H9 (cell line): ENCODE results near the gene NLRP12. TPM values are rescaled to one million over a fixed set of nuclear protein-coding genes. Genes with fewer than 3 reads are reported as not detected.

Source experiments
- DNase-seq: peaks from one replicate; pipeline ENCODE4 v3.0.0-alpha.2; 2017
- H2AFZ ChIP-seq: one replicate; pipeline ENCODE4 v1.6.1; 2013; ENCODE audit warnings: mild to moderate bottlenecking, low read length, control low read depth, moderate library complexity
- H2AK5ac ChIP-seq: 2 replicates; pipeline ENCODE4 v1.6.1; 2013; ENCODE audit warnings: low read length, control low read depth, mixed read lengths; ENCODE audit not compliant: insufficient read length
- H2BK120ac ChIP-seq: one replicate; pipeline ENCODE4 v1.6.1; 2013; ENCODE audit warnings: low read depth, mild to moderate bottlenecking, low read length, control low read depth, inconsistent platforms; ENCODE audit not compliant: poor library complexity, severe bottlenecking
- H2BK12ac ChIP-seq: 2 replicates; pipeline ENCODE4 v1.6.1; 2013; ENCODE audit warnings: low read length, control low read depth, mixed read lengths, low read depth; ENCODE audit not compliant: insufficient read length
- H2BK15ac ChIP-seq: 2 replicates; pipeline ENCODE4 v1.6.1; 2013; ENCODE audit warnings: low read depth, low read length, control low read depth
- H2BK20ac ChIP-seq: one replicate; pipeline ENCODE4 v1.6.1; 2013; ENCODE audit warnings: low read depth, mild to moderate bottlenecking, low read length, control low read depth, inconsistent platforms; ENCODE audit not compliant: poor library complexity, severe bottlenecking
- H2BK5ac ChIP-seq: 2 replicates; pipeline ENCODE4 v1.6.1; 2013; ENCODE audit warnings: low read length, control low read depth, mixed read lengths; ENCODE audit not compliant: insufficient read length
- H3K14ac ChIP-seq: 2 replicates; pipeline ENCODE4 v1.6.1; 2013; ENCODE audit warnings: low read length, control low read depth; ENCODE audit not compliant: insufficient read depth
- H3K18ac ChIP-seq: 2 replicates; pipeline ENCODE4 v1.6.1; 2013; ENCODE audit warnings: low read depth, mild to moderate bottlenecking, mixed read lengths, low read length, control low read depth; ENCODE audit not compliant: insufficient read length
- H3K23ac ChIP-seq: 2 replicates; pipeline ENCODE4 v1.6.1; 2013; ENCODE audit warnings: low read length, control low read depth, mixed read lengths, low read depth; ENCODE audit not compliant: insufficient read length
- H3K23me2 ChIP-seq: 2 replicates; pipeline ENCODE4 v1.6.1; 2013; ENCODE audit warnings: low read depth, mild to moderate bottlenecking, mixed read lengths, low read length, control low read depth; ENCODE audit not compliant: insufficient read length, poor library complexity, severe bottlenecking
- H3K27ac ChIP-seq: 2 replicates; pipeline ENCODE4 v1.5.1; 2013; ENCODE audit warnings: low read length, control low read depth, mixed read lengths, low read depth; ENCODE audit not compliant: insufficient read length
- H3K27me3 ChIP-seq: 2 replicates; pipeline ENCODE4 v1.6.1; 2013; ENCODE audit warnings: low read length, control low read depth, inconsistent platforms; ENCODE audit not compliant: insufficient read depth
- H3K4ac ChIP-seq: 2 replicates; pipeline ENCODE4 v1.6.1; 2013; ENCODE audit warnings: low read depth, mild to moderate bottlenecking, control low read depth, inconsistent platforms, low read length, moderate library complexity
- H3K4me1 ChIP-seq: 2 replicates; pipeline ENCODE4 v1.6.1; 2013; ENCODE audit warnings: low read length, control low read depth, inconsistent platforms; ENCODE audit not compliant: insufficient read depth
- H3K4me2 ChIP-seq: 2 replicates; pipeline ENCODE4 v1.6.1; 2013; ENCODE audit warnings: low read length, control low read depth, mixed read lengths; ENCODE audit not compliant: insufficient read length, insufficient read depth
- H3K56ac ChIP-seq: 2 replicates; pipeline ENCODE4 v1.6.1; 2013; ENCODE audit warnings: low read depth, mild to moderate bottlenecking, mixed read lengths, low read length, control low read depth; ENCODE audit not compliant: insufficient read length
- H3K79me1 ChIP-seq: 2 replicates; pipeline ENCODE4 v1.6.1; 2013; ENCODE audit warnings: low read depth, mild to moderate bottlenecking, moderate library complexity, low read length, control low read depth, inconsistent platforms; ENCODE audit not compliant: insufficient read depth, poor library complexity, severe bottlenecking
- H3K79me2 ChIP-seq: 2 replicates; pipeline ENCODE4 v1.6.1; 2013; ENCODE audit warnings: low read length, control low read depth, inconsistent platforms; ENCODE audit not compliant: insufficient read depth
- H3K9ac ChIP-seq: 2 replicates; pipeline ENCODE4 v1.6.1; 2013; ENCODE audit warnings: low read length, control low read depth, mixed read lengths; ENCODE audit not compliant: insufficient read length; ENCODE audit errors: extremely low read depth
- H3K9me3 ChIP-seq: one replicate; pipeline ENCODE4 v1.6.1; 2013; ENCODE audit warnings: low read depth, low read length, inconsistent platforms; ENCODE audit not compliant: control insufficient read depth
- H3T11ph ChIP-seq: one replicate; pipeline ENCODE4 v1.6.1; 2013; ENCODE audit warnings: mild to moderate bottlenecking, low read length, control low read depth, inconsistent platforms
- H4K20me1 ChIP-seq: one replicate; pipeline ENCODE4 v1.6.1; 2013; ENCODE audit not compliant: control insufficient read depth, insufficient read length, insufficient read depth
- H4K5ac ChIP-seq: 2 replicates; pipeline ENCODE4 v1.6.1; 2013; ENCODE audit warnings: low read depth, mild to moderate bottlenecking, mixed read lengths, low read length, control low read depth; ENCODE audit not compliant: insufficient read length
- H4K8ac ChIP-seq: replicated peaks from 2 replicates; pipeline ENCODE4 v1.6.1; 2013; ENCODE audit warnings: low read length, control low read depth, mixed read lengths, low read depth; ENCODE audit not compliant: insufficient read length
- H4K91ac ChIP-seq: 2 replicates; pipeline ENCODE4 v1.6.1; 2013; ENCODE audit warnings: low read depth, mild to moderate bottlenecking, moderate library complexity, mixed read lengths, low read length, control low read depth; ENCODE audit not compliant: insufficient read length
- H3K27ac Mint-ChIP-seq, 3 experiments: 2 replicates in 2 of 3; 3 replicates in 1 of 3; pipeline ENCODE4 v1.8.0; 2020 to 2021; ENCODE audit warnings: mixed read lengths in 3 of 3, mild to moderate bottlenecking in 1 of 3, moderate library complexity in 1 of 3
- H3K27me3 Mint-ChIP-seq: 2 replicates; pipeline ENCODE4 v1.8.0; 2021; ENCODE audit warnings: low read depth, mild to moderate bottlenecking, moderate library complexity, mixed read lengths
- H3K36me3 Mint-ChIP-seq, 3 experiments: 2 replicates in 2 of 3; 3 replicates in 1 of 3; pipeline ENCODE4 v1.8.0; 2020 to 2021; ENCODE audit warnings: low read depth in 3 of 3, mixed read lengths in 3 of 3; ENCODE audit not compliant: insufficient read depth in 1 of 3
- H3K4me1 Mint-ChIP-seq, 2 experiments: 2 replicates each; pipeline ENCODE4 v1.8.0; 2020; ENCODE audit warnings: mixed read lengths in 2 of 2
- H3K4me3 Mint-ChIP-seq, 2 experiments: 2 replicates in 1 of 2; 3 replicates in 1 of 2; pipeline ENCODE4 v1.8.0; 2020 to 2021; ENCODE audit warnings: mild to moderate bottlenecking in 2 of 2, mixed read lengths in 2 of 2, moderate library complexity in 1 of 2
- H3K9me3 Mint-ChIP-seq, 2 experiments: 2 replicates in 1 of 2; 3 replicates in 1 of 2; pipeline ENCODE4 v1.8.0; 2020; ENCODE audit warnings: mild to moderate bottlenecking in 2 of 2, mixed read lengths in 2 of 2, moderate library complexity in 1 of 2
- WGBS: extraction: QIAGEN DNeasy Blood & Tissue Kit; methylation state at CpG from one replicate; pipeline ENCODE4 v1.1.7; 2013; ENCODE audit warnings: missing lambda C conversion rate, low lambda C conversion rate, mixed read lengths; ENCODE audit not compliant: insufficient read length; ENCODE audit errors: extremely low coverage; 5-methylcytosine and 5-hydroxymethylcytosine counted together
- total RNA-seq: library from RNA; stranded (reverse); gene quantifications from 2 replicates; pipeline ENCODE4 v1.2.1, GENCODE V29; 2021
- TF ChIP-seq, protein P1 (sequence below): fragments of 200-600 bp; sonication (generic); conservative IDR thresholded peaks from 3 replicates; pipeline ENCODE4 v1.8.0; 2021; ENCODE audit warnings: antibody characterized with exemption, mild to moderate bottlenecking

NLRP12 gene
- total RNA-seq, 1 experiment from 2014 or later, result 4.0 TPM

- Mint-ChIP-seq H3K4me1 (peaks cover 27 to 29% of the 10 kb centered on the region in 2 experiments), H3K27me3 (peaks cover 2% of the 10 kb centered on the region; the same call in 1 of the 2 replicates), H3K4me3 (peak overlapping the region in 1 of 2 experiments; percentile 42; a peak in 2 of 5 replicates), H3K27ac (0 out of 7 replicates have a peak overlapping the region, but pooled peaks of 1 of the 3 experiments have one; percentile 73), H3K9me3 (peaks cover 34 to 40% of the 10 kb centered on the region in 2 experiments), H3K36me3 (peaks cover 15 to 43% (median 30%) of the 10 kb centered on the region in 3 experiments)
- no peak overlapping the region for H2AK5ac ChIP-seq
- no peak overlapping the region for H3K27ac ChIP-seq
- H3K9ac ChIP-seq, result peak overlapping the region; percentile 9
- no peak overlapping the region for H3K23ac ChIP-seq
- H2BK12ac ChIP-seq, result no peak overlapping the region
- no peak overlapping the region for H3K4ac ChIP-seq
- no CpG with 5 or more reads among the region's 7 CpGs for WGBS
- no peak overlapping the region for H4K8ac ChIP-seq
- H3K79me1 ChIP-seq, result no peaks in the 10 kb centered on the region
- H2BK15ac ChIP-seq, result no peak overlapping the region
- H3K4me1 ChIP-seq, result no peaks in the 10 kb centered on the region; the same call in 1 of the 2 replicates
- H3T11ph ChIP-seq, result no peak overlapping the region
- H2AFZ ChIP-seq, result no peak overlapping the region
- no peak overlapping the region for H4K5ac ChIP-seq
- H2BK5ac ChIP-seq, result no peak overlapping the region
- no peaks in the 10 kb centered on the region for H3K79me2 ChIP-seq
- H2BK120ac ChIP-seq, result no peak overlapping the region
- no peaks in the 10 kb centered on the region for H3K27me3 ChIP-seq
- H3K18ac ChIP-seq, result no peak overlapping the region
- no peak overlapping the region for H3K14ac ChIP-seq
- no peak overlapping the region for H2BK20ac ChIP-seq
- H3K23me2 ChIP-seq, result peaks cover 3% of the 10 kb centered on the region
- no peak overlapping the region for H3K56ac ChIP-seq
- DNase-seq, result no peak
- H3K4me2 ChIP-seq, result no peak overlapping the region
- TF ChIP-seq, protein P1, sequence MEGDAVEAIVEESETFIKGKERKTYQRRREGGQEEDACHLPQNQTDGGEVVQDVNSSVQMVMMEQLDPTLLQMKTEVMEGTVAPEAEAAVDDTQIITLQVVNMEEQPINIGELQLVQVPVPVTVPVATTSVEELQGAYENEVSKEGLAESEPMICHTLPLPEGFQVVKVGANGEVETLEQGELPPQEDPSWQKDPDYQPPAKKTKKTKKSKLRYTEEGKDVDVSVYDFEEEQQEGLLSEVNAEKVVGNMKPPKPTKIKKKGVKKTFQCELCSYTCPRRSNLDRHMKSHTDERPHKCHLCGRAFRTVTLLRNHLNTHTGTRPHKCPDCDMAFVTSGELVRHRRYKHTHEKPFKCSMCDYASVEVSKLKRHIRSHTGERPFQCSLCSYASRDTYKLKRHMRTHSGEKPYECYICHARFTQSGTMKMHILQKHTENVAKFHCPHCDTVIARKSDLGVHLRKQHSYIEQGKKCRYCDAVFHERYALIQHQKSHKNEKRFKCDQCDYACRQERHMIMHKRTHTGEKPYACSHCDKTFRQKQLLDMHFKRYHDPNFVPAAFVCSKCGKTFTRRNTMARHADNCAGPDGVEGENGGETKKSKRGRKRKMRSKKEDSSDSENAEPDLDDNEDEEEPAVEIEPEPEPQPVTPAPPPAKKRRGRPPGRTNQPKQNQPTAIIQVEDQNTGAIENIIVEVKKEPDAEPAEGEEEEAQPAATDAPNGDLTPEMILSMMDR, result no peak
- no peak overlapping the region for H4K91ac ChIP-seq
- H4K20me1 ChIP-seq, result no peaks in the 10 kb centered on the region
- H3K9me3 ChIP-seq, result no peaks in the 10 kb centered on the region
These were observed 37.4 kb downstream of the NLRP12 start for GRCh38 chr19:53786744-53787143.
